Measurements from ENCODE around the gene DRC7.

GRCh38 chr16:57758331-57759117 is 63.9 kb downstream of the DRC7 start:
- TF ChIP-seq POLR2A (IDR thresholded peaks at IDR 0.05) = no peak
- TF ChIP-seq CTCF (IDR thresholded peaks at IDR 0.05) = no peak
- TF ChIP-seq POLR2AphosphoS5 (IDR thresholded peaks at IDR 0.05; ENCODE audit: insufficient read depth in 1 of 2, low read depth in 1 of 2) = no peak
